Gastrocnemius medialis (tissue), 4 donors: Measurements from ENCODE around the gene POLE.

Experiments used
- POLR2A ChIP-seq, 2 donors: fragments of 450-650 bp; IDR thresholded peaks; one replicate each; pipeline ENCODE4 v1.6.1; 2017; ENCODE audit warnings: antibody characterized with exemption in 2 of 2, mild to moderate bottlenecking in 2 of 2, moderate library complexity in 2 of 2
- TF ChIP-seq, protein P1 (sequence below), 5 experiments: fragments of 450-650 bp in 3 of 5; fragments of 200-600 bp in 2 of 5; sonication (generic) in 2 of 5; IDR thresholded peaks in 4 of 5; conservative IDR thresholded peaks in 1 of 5; 1 replicate in 4 of 5; 2 replicates in 1 of 5; pipeline ENCODE4 v1.5.1; 2016 to 2019; ENCODE audit warnings: antibody characterized with exemption in 5 of 5, mild to moderate bottlenecking in 3 of 5, moderate library complexity in 3 of 5

DNA sequence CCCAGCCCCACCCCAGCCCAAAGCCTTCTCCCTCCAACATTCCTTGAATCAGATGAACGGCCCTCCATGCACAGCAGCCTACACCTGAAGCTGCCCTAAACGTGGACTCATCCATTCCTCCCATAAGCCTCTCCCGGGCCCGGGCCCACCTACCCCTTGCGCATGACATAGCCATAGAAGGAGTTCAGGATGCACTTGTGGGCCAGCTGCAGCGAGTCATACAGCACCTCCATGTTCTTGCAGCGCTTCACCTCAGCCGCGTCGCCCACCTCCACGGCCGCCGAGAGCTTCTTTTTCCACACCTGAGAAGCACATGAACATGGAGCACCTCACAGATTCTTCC lies 22.0 kb downstream of the POLE start:
- TF ChIP-seq, protein P1, sequence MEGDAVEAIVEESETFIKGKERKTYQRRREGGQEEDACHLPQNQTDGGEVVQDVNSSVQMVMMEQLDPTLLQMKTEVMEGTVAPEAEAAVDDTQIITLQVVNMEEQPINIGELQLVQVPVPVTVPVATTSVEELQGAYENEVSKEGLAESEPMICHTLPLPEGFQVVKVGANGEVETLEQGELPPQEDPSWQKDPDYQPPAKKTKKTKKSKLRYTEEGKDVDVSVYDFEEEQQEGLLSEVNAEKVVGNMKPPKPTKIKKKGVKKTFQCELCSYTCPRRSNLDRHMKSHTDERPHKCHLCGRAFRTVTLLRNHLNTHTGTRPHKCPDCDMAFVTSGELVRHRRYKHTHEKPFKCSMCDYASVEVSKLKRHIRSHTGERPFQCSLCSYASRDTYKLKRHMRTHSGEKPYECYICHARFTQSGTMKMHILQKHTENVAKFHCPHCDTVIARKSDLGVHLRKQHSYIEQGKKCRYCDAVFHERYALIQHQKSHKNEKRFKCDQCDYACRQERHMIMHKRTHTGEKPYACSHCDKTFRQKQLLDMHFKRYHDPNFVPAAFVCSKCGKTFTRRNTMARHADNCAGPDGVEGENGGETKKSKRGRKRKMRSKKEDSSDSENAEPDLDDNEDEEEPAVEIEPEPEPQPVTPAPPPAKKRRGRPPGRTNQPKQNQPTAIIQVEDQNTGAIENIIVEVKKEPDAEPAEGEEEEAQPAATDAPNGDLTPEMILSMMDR (IDR thresholded peaks at IDR 0.05 in 4 of 5, conservative IDR thresholded peaks at IDR 0.05 in 1 of 5) = no peak
- no peak for TF ChIP-seq POLR2A (IDR thresholded peaks at IDR 0.05)
